HEK293T (cell line): ENCODE measurements around the gene SMARCA1.

Source experiments
- BHLHE40 ChIP-seq: fragments of 450-650 bp; IDR thresholded peaks from 2 replicates; pipeline ENCODE4 v1.6.1; 2016; ENCODE audit warnings: mild to moderate bottlenecking, moderate library complexity, borderline replicate concordance
- ELF4 ChIP-seq: fragments of 450-650 bp; IDR thresholded peaks from 2 replicates; pipeline ENCODE4 v1.6.1; 2017; ENCODE audit warnings: antibody characterized with exemption
- FOXA1 ChIP-seq: fragments of 450-650 bp; IDR thresholded peaks from 2 replicates; pipeline ENCODE4 v1.6.1; 2016; ENCODE audit warnings: mild to moderate bottlenecking
- FOXK2 ChIP-seq: fragments of 450-650 bp; IDR thresholded peaks from 2 replicates; pipeline ENCODE4 v1.6.1; 2016; ENCODE audit warnings: mild to moderate bottlenecking
- FOXM1 ChIP-seq: fragments of 450-650 bp; IDR thresholded peaks from 2 replicates; pipeline ENCODE4 v1.6.1; 2017; ENCODE audit warnings: mild to moderate bottlenecking, borderline replicate concordance
- HDGF ChIP-seq: fragments of 450-650 bp; IDR thresholded peaks from 2 replicates; pipeline ENCODE4 v1.6.1; 2017; ENCODE audit warnings: antibody characterized with exemption, borderline replicate concordance
- LEF1 ChIP-seq: fragments of 450-650 bp; IDR thresholded peaks from 2 replicates; pipeline ENCODE4 v1.6.1; 2017; ENCODE audit warnings: mild to moderate bottlenecking, borderline replicate concordance
- NFRKB ChIP-seq: fragments of 450-650 bp; IDR thresholded peaks from 2 replicates; pipeline ENCODE4 v1.6.1; 2016; ENCODE audit warnings: mild to moderate bottlenecking, moderate library complexity
- PKNOX1 ChIP-seq: fragments of 450-650 bp; IDR thresholded peaks from 2 replicates; pipeline ENCODE4 v1.6.1; 2016
- SP1 ChIP-seq: fragments of 450-650 bp; IDR thresholded peaks from 2 replicates; pipeline ENCODE4 v1.6.1; 2017
- SUZ12 ChIP-seq: fragments of 450-650 bp; IDR thresholded peaks from 2 replicates; pipeline ENCODE4 v1.6.1; 2016; ENCODE audit warnings: mild to moderate bottlenecking
- TARDBP ChIP-seq: fragments of 450-650 bp; IDR thresholded peaks from 2 replicates; pipeline ENCODE4 v1.6.1; 2016
- ZNF384 ChIP-seq: fragments of 450-650 bp; IDR thresholded peaks from 2 replicates; pipeline ENCODE4 v1.6.1; 2016

DNA sequence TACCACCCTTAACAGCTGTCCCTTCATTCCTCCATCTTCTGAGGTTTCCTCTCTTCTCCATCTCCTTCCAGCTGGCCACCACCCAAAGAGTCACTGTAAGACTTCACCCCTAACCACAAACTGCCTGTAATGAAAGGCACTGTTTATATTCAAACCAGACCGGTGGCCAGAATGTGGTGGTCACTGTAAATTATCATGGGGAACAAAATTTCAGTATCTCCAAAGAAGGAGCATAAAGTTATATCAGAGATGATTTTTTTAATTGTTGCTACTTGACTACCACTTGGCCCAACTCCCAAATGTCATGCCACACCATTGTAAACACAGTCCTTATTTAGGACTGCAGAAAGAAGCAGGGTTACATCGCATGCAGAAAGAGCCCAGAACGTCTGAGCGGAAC is 44.8 kb downstream of the SMARCA1 start:
- no peak for TF ChIP-seq SP1
- no peak for TF ChIP-seq HDGF
- no peak for TF ChIP-seq PKNOX1
- no peak for TF ChIP-seq ZNF384
- TF ChIP-seq ELF4, result no peak
- TF ChIP-seq SUZ12, result no peak
- TF ChIP-seq FOXM1, result no peak
- no peak for TF ChIP-seq TARDBP
- TF ChIP-seq BHLHE40, result no peak
- TF ChIP-seq FOXK2, result no peak
- no peak for TF ChIP-seq NFRKB
- TF ChIP-seq FOXA1, result no peak
- TF ChIP-seq LEF1, result no peak
